Uterus (tissue), 2 donors: ENCODE results near the gene MAPT.

Experiments
- POLR2A ChIP-seq, 2 donors: fragments of 450-650 bp; IDR thresholded peaks; one replicate each; pipeline ENCODE4 v1.6.1; 2016; ENCODE audit warnings: antibody characterized with exemption in 2 of 2, mild to moderate bottlenecking in 1 of 2, moderate library complexity in 1 of 2
- TF ChIP-seq, protein P1 (sequence below), 4 experiments: fragments of 200-600 bp in 2 of 4; fragments of 450-650 bp in 2 of 4; sonication (generic) in 2 of 4; IDR thresholded peaks; one replicate each; pipeline ENCODE4 v1.5.1; 2016 to 2019; ENCODE audit warnings: antibody characterized with exemption in 4 of 4, mild to moderate bottlenecking in 2 of 4, moderate library complexity in 1 of 4

DNA sequence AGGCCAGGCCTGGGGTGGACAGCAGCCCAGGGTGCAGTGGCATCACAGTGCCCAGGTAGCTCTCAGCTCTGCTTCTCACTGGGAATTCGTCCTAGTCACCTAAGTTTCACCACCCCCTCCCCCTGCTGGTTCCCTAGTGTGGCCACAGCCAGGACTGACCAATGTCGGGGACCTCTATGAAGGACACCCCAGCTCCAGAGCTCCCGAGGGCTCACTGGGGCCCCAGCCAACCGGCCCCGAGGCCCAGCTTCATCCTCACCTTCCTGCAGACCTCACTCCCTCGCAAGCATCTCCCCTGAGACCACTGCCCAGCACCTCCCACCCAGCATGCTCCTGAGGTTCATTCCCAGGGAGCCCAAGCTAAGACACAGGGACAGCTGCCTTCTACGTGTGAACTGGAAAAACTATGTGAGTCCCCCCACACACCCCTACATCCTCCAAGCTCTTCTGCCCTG is 44.8 kb upstream of the MAPT start:
- TF ChIP-seq, protein P1, sequence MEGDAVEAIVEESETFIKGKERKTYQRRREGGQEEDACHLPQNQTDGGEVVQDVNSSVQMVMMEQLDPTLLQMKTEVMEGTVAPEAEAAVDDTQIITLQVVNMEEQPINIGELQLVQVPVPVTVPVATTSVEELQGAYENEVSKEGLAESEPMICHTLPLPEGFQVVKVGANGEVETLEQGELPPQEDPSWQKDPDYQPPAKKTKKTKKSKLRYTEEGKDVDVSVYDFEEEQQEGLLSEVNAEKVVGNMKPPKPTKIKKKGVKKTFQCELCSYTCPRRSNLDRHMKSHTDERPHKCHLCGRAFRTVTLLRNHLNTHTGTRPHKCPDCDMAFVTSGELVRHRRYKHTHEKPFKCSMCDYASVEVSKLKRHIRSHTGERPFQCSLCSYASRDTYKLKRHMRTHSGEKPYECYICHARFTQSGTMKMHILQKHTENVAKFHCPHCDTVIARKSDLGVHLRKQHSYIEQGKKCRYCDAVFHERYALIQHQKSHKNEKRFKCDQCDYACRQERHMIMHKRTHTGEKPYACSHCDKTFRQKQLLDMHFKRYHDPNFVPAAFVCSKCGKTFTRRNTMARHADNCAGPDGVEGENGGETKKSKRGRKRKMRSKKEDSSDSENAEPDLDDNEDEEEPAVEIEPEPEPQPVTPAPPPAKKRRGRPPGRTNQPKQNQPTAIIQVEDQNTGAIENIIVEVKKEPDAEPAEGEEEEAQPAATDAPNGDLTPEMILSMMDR (IDR thresholded peaks at IDR 0.05): no peak
- no peak for TF ChIP-seq POLR2A (IDR thresholded peaks at IDR 0.05)
